ENCODE results near the gene NKAIN2. TPM values are rescaled to one million over a fixed set of nuclear protein-coding genes. Genes with fewer than 3 reads are reported as not detected.
"Not testable (repeated sequence)": the region's sequence is repeated elsewhere in the genome, so short reads cannot be mapped to it uniquely, and the experiment has no call there.

Gene NKAIN2
- total RNA-seq, 1 donor from 2014 or later: 0.06 TPM

- no peak for DNase-seq (ENCODE audit: extremely low read depth, low read depth, low spot score)
Measured at GRCh38 chr6:124722141-124722878, 918.6 kb downstream of the NKAIN2 start.

- no peak for DNase-seq (ENCODE audit: extremely low read depth, low read depth, low spot score)
Measured at GRCh38 chr6:124723671-124724070, 920.0 kb downstream of the NKAIN2 start.

GRCh38 chr6:124737804-124738203 is 934.1 kb downstream of the NKAIN2 start:
- DNase-seq (ENCODE audit: extremely low read depth, low read depth, low spot score): not testable (repeated sequence)

- no peak for DNase-seq (ENCODE audit: extremely low read depth, low read depth, low spot score)
Measured at GRCh38 chr6:124738482-124738881, 934.8 kb downstream of the NKAIN2 start.

GRCh38 chr6:124741341-124741740 is 937.7 kb downstream of the NKAIN2 start:
- no peak for DNase-seq (ENCODE audit: extremely low read depth, low read depth, low spot score)

GRCh38 chr6:124742971-124743370 is 939.3 kb downstream of the NKAIN2 start:
- no peak for DNase-seq (ENCODE audit: extremely low read depth, low read depth, low spot score)

DNA sequence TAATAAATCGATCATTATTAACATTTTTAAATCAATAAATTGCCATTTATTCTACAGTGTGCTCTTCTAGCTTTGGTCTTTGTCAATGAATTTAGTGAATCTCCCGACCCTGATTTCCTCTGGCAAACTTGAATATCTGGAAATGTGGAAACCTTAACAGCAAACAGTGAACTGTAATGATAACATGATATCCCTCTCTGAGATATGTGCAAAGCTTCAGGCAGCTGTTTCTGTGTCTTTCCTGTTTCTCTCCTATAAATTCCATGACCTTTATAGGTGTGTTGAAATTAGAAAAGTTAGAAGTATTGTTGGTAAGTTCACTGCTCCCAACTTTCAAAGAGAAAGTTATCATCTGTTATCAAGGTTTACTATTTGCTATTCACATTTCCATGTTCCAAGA is 939.8 kb downstream of the NKAIN2 start:
- no peak for DNase-seq (ENCODE audit: extremely low read depth, low read depth, low spot score)

- no peak for DNase-seq (ENCODE audit: extremely low read depth, low read depth, low spot score)
Measured at GRCh38 chr6:124747349-124747748, 943.7 kb downstream of the NKAIN2 start.

GRCh38 chr6:124748778-124749177 is 945.1 kb downstream of the NKAIN2 start:
- DNase-seq (ENCODE audit: extremely low read depth, low read depth, low spot score): no peak

DNA sequence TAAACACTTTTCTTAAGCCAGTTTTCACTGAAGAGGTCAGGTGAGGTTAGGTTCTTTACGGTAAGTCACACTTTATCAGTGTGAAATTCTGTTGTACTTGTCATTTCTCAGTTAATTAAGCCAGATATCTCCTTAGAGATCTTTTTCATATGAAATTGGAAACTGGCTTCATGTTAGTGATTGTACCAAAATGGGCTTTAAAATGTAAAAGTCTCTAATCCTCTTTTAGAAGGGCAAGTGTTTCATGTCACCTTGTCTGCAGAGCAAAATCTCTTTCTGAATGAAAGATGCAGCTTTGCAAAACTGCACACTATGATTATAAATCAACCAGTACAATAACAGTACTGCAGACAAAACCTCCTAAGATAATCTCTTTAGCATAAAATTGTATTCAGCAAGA is 949.3 kb downstream of the NKAIN2 start:
- no peak for DNase-seq (ENCODE audit: extremely low read depth, low read depth, low spot score)

DNA sequence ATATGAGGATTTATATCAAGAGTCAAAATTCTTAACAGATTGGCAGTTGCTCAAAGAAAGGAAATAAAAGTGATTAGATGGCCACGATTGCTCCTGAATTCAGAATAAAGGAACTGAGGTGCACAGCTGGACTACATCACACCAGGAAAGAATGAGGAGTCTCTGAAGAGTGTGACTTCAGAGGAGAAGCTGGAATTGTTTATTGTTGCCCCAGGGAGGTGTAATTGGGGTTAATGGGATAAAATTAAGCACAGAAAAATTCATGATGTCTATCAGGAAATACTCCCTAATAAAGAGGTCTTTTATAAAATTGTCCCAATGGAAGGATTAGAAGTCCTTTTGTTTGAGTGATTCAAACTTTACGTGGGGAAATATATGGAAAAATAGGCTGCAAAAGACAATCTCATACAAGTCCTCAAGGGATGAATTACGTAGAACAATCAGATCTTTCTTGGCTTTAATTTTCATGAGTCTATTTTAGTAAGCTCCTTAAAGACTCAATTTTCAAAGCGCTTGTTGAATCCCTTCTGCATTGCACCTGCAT is 950.0 kb downstream of the NKAIN2 start:
- DNase-seq (ENCODE audit: extremely low read depth, low read depth, low spot score): no peak

- no peak for DNase-seq (ENCODE audit: extremely low read depth, low read depth, low spot score)
Measured at GRCh38 chr6:124755321-124755720, 951.7 kb downstream of the NKAIN2 start.

DNA sequence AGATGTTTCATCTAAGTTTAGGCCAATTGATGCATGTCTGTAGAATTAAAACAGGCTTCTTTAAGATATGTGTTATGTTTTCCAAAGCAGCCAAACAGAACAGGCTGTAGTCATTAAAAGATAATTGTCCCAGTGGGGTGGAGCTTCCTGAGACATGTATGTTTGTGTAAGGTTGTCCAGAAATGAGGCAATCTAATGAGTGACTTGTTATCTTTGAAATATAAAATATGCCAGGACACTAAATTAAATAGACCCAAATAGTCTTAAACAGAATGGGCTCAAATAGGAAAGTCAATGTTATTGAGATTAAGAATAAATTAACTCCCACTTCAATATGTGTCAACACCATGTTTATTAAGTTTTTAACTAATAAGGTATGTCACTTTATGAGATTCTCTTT is 953.9 kb downstream of the NKAIN2 start:
- no peak for DNase-seq (ENCODE audit: extremely low read depth, low read depth, low spot score)

- DNase-seq (ENCODE audit: extremely low read depth, low read depth, low spot score): no peak
Measured at GRCh38 chr6:124758663-124759062, 955.0 kb downstream of the NKAIN2 start.

DNA sequence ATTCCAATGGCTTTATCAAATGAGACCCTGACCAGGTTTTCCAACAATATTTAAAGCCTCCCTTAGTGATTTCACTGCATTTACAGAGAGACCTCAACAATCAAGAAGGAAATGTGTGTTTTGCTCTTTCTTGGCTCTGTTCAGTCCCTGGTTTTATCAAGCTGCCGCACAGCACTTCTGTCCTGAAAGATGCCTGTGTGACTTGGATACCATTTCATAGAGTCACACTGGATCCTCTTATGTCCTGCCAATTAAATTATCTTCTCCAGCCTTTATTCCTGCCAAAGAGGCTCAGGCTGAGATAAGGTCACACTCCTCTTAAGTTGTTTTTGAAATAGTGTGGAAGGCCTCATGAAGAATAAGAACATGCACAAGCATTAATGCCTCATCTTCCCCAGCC is 961.6 kb downstream of the NKAIN2 start:
- no peak for DNase-seq (ENCODE audit: extremely low read depth, low read depth, low spot score)

DNA sequence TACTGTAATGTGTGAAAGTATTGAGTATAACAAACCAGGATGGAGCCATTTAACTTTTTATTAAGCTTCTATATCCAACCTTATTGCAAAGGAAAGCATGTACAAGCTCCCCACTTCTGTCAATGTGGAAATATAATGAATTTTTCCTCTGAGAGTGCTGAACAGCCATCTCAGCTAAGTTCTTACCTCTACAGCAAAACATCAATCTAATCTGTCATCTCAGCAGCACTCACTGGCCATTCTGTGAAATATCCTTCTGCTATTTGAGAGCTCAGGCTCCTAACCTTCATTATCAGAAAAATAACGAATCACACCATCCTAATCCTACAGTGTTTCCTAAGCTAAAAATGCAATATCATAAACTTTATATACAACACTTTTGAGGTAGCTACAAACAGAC is 964.6 kb downstream of the NKAIN2 start:
- no peak for DNase-seq (ENCODE audit: extremely low read depth, low read depth, low spot score)

- no peak for DNase-seq (ENCODE audit: extremely low read depth, low read depth, low spot score)
Measured at GRCh38 chr6:124769811-124770544, 966.3 kb downstream of the NKAIN2 start.

GRCh38 chr6:124770784-124771183 is 967.1 kb downstream of the NKAIN2 start:
- no peak for DNase-seq (ENCODE audit: extremely low read depth, low read depth, low spot score)

GRCh38 chr6:124772733-124773319 is 969.2 kb downstream of the NKAIN2 start:
- no peak for DNase-seq (ENCODE audit: extremely low read depth, low read depth, low spot score)

- DNase-seq (ENCODE audit: extremely low read depth, low read depth, low spot score): no peak
Measured at GRCh38 chr6:124775121-124775520, 971.5 kb downstream of the NKAIN2 start.

- DNase-seq (ENCODE audit: extremely low read depth, low read depth, low spot score): no peak
Measured at GRCh38 chr6:124777863-124778262, 974.2 kb downstream of the NKAIN2 start.

- DNase-seq (ENCODE audit: extremely low read depth, low read depth, low spot score): no peak
Measured at GRCh38 chr6:124780623-124781022, 977.0 kb downstream of the NKAIN2 start.

Data from glomerular endothelial cell (primary cell).